Activated CD4-positive, alpha-beta T cell treated with anti-CD3 and anti-CD28 coated beads, Interleukin-2, Interleukin-6, amounts not matched to agents 100 ng/mL and 50 ng/mL, durations not matched to agents 16 hours and 8 hours (primary cell): Measurements from ENCODE around the gene ADAMTSL1.

Experiments used
- DNase-seq: peaks from one replicate; pipeline ENCODE4 v3.0.0-alpha.2; 2020

ADAMTSL1 gene

DNA sequence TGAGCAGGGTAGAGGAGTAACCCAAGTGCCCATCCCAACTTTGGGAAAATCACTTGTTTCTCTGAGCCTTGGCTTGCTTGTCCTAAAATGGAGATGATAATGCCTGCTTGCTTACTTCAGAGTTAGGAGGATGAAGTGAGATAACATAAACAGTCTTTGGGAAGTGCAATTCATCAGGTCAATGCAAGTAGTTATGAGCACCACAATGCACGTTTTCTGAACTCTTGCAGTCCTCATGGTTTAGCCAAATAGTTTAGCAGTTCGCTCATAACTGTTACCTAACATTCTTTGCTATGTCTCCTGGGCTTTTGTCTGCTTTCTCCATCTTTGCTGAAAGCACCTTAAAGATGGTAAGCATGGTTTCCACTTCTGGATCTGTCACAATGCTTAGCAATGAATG, 270.0 kb downstream of the ADAMTSL1 start:
- no peak for DNase-seq

DNA sequence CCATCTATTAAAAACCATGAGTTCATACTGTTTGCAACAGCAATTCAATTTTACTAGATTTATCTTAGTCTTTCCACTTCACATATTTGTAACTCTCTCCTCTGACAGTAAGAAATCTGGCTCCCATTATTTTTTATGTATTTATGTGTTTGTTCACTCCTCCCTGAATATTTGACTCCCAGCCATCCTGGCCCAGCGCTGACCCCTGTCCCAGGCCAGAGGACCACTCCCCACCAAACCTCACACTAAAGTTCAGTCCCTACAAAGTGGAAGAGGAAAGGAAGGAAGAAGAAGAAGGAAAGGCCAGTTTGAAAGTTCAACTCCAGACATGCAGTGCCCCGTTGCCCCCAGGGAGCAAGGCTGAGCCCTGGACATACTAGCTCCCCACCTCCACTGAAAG, 271.8 kb downstream of the ADAMTSL1 start:
- no peak for DNase-seq

- no peak for DNase-seq
These were observed 272.7 kb downstream of the ADAMTSL1 start for GRCh38 chr9:18746631-18747030.

DNA sequence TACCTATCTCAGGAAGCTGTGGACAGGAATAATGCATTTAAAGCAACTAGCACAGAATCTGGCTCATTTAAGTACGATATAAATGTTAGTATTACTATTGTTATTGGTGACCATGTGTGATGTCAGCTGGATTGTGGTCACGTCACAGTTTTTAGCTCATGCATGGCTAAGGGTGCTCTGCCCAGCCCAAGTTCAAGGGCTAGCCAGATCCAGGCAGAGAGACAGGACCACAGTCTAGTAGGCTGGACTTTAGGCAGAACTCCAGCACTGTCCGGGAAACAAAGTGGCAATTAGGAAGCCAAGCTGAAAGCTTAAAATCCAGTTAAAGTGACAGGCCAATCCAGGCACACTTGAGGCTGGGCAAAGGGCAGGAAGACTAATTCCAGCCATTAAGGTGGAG, 273.6 kb downstream of the ADAMTSL1 start:
- DNase-seq, result no peak

- no peak for DNase-seq
These were observed 274.3 kb downstream of the ADAMTSL1 start for GRCh38 chr9:18748251-18748701.

- DNase-seq, result no peak
These were observed 275.8 kb downstream of the ADAMTSL1 start for GRCh38 chr9:18749711-18750110.

GRCh38 chr9:18753904-18754303, 280.0 kb downstream of the ADAMTSL1 start:
- DNase-seq, result no peak

GRCh38 chr9:18754537-18754936, 280.6 kb downstream of the ADAMTSL1 start:
- DNase-seq, result no peak

DNA sequence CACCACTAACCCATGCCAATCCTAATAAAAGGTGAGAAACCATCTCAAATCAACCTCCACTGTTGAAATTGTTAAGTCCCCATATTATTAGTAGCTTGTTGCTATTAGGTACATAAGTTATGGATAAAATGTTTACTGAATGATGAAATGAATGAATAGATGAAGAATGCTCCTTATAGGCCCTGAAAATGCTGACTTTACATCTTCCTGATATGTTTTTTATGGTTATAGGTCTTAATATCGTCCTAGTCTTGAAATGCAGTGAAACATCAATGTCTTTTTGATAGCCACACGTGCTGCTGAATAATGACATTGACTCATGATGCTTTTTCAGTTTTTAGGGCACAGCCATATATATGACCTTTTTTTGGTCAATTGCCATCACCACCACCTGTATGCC, 281.3 kb downstream of the ADAMTSL1 start:
- no peak for DNase-seq

- DNase-seq, result no peak
These were observed 282.8 kb downstream of the ADAMTSL1 start for GRCh38 chr9:18756712-18757125.

- no peak for DNase-seq
These were observed 285.9 kb downstream of the ADAMTSL1 start for GRCh38 chr9:18759827-18760226.

- DNase-seq, result no peak
These were observed 287.9 kb downstream of the ADAMTSL1 start for GRCh38 chr9:18761742-18762300.

DNA sequence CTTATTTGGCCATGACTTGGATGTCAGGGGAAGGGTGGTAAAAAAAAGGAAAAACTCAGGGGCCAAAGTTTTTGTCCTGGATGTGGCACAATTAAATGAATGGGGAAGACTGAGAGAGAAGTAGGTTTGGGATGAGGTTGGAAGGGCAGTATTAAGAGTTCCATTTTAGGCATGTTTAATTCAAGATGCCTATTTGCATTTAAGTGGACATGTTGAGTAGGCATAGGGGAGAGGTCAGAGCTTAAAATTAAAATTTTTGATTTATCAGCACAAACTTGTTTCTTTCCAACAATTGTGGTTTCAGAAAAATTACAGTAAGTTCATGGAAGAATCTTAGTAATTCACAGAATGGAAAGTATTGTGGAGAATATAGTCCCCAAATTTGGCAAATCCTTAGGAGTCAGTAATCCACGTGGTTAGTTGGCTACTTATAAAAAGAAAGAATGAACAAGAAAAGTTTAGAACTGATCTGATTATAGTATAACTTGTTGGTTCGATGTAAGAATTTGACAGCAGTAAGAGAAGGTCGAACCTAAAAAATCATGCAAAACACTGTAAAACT, 293.1 kb downstream of the ADAMTSL1 start:
- DNase-seq, result no peak

DNA sequence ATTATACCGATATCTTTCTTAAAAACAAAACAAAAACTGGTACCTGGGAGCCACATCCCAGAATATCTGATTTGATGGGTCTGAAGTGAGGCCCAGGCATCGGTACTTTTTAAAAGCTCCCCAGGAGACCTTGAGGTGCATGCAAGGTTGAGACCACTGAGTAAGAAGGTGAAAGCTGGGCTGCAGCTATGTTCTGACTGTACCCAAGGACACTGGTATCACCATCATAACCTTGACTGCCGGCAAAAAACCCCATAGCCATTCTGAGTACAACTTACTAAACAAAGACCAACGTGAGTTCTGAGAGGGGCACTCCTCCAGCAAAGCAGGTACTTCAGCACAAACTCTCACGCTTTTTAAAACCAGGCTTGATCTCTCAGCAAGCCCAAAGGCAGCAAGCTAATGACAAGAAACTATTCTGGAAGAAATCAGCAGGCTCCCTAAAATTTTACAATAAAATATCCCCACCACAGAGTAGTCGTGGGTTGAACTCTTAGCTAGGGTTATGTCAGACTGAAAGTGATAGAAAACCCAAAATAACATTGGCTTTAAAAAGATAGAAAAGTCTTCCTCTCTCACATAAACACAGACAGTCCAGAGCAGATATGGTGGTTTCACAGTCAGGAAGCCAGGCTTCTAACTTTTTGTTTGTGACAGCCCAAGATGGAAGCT, 295.1 kb downstream of the ADAMTSL1 start:
- DNase-seq, result no peak

DNA sequence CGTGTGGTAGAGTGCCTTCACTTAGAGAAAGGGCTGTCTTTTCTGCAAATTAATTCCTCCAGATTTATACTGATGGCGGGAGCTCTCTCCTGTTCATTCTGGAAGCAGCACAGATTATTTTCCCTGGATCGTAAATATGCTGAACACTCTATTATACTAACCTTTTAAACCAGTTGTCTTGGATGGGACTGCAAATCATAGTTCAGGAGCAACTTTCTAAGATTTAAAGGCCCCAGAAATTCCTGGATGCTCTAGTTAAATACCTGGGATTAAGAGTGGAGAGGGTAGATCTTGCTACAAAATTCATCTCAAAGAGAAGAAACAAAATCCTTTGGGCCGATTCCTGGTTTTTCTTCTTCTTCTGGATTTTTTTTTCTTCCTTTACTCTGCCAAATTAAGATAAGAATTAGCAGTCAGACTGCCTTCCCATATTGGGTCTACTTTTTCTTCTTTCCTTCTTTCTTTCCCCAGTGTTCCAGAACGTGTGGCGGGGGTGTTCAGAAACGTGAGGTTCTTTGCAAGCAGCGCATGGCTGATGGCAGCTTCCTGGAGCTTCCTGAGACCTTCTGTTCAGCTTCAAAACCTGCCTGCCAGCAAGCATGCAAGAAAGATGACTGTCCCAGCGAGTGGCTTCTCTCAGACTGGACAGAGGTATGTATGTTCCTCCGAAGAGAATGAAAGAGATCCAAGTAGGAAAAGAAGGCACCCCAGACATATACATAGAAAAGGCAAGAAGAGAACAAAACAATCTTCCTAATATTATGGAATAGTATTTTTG, 296.4 kb downstream of the ADAMTSL1 start:
- no peak for DNase-seq

DNA sequence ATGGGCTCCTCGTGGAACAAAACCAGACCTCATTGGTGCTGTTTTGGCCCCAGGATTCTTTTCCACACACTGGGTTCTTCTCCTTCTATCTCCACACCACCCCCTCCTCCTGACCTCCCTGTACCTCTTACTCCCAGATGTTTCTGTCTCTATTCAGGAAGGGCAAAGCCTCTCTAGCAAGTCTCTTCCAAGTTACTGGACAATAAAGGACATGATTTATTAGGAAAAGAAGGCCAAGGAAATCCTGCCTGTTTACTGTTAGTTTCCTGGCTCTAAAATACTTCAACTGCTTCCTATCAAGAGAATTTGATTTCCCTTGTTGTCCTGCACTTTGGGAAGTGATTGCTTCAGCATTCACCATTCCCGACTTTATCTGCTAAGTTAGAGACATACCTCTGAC, 297.1 kb downstream of the ADAMTSL1 start:
- no peak for DNase-seq

DNA sequence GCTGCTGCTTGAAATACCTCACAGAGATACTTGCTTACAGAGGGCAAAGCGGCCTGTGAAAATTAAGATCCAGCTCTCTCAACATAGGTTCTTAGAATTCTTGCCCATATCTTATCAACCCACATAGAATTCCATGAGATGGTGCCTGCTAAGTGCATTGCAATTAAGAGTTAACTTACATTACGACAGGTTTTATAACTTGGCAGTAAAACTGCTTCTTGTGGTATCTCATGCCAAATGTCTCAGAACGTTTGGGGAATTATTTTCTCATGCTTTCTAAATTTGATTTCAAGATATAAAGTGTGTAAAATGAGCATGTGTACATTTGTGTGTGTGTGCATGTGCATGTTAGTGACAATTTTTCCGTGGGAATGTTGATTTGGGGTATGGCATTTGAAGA, 297.8 kb downstream of the ADAMTSL1 start:
- no peak for DNase-seq

DNA sequence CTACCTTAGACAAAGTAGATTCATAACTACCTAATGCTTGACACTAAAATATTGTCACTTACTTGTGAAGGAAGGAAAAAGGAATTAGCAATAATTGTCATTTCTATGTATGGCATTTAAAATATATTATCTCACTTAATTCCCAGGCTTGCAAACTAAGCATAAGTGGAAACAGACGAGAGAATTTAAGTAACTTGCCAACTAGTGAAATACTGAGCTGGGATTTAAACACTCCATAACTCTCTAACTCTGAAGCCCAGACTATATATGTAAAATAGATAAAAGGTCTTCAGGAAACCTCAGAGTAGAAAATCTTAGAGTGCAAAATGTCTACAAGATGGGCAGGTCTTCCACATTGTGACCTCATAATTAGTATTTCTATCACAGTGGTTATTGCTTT, 301.3 kb downstream of the ADAMTSL1 start:
- DNase-seq, result no peak

DNA sequence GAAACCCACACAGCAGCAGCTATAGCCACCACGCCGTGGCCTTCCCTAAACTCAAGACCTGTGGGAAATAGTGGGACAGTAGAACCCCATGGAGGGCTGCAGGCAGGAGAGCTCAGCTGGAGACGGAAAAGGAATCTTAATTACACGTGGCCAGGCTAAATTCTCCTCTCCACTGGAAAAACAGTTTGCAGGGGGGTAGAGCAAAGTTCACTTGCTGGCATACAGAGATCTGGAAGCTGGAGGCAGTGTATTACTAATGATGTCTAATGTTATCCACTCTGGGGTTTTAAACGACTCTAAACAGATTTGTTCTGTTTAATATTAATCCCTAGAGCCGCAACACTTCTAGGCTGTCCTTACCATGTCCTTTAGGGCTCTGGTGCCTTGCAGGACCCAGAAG, 302.0 kb downstream of the ADAMTSL1 start:
- DNase-seq, result no peak

GRCh38 chr9:18776836-18777820, 303.2 kb downstream of the ADAMTSL1 start:
- no peak for DNase-seq

DNA sequence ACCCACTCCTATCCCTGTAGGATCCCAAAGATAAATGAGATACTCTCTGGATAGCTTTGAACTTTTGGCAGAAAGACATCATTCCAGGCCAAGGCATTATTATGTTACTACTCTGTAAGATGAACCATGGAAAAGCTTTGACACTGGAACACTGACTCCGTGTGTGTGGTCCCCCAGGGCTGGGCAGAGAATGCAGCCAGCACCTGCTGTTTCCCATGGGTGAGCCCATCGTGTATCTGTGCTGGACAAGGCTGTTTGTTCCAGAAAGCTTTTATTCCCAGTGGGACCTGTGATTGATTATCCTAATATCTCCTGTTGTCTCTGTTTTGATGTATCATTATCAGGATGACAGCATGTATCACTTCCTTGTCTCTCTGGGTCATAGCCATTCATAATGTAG, 304.2 kb downstream of the ADAMTSL1 start:
- DNase-seq, result no peak

DNA sequence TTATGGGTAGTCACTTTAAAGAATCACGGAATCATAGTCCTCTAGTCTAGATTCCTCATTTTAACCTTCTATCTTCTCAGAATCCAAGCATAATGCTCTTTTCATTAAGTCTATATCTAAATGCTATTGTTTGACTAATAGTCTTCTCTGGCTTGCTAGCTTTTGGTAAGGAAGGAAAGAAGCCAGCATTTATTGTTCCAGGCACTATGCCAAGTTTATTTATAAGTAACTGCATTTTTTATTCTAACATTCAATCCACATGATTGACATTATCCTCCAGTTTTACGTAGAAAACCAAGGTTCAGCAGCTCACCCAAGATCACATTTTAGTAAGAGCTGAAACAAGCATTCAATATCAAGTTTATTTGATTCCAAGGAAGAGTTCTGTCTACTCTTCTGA, 304.9 kb downstream of the ADAMTSL1 start:
- no peak for DNase-seq

DNA sequence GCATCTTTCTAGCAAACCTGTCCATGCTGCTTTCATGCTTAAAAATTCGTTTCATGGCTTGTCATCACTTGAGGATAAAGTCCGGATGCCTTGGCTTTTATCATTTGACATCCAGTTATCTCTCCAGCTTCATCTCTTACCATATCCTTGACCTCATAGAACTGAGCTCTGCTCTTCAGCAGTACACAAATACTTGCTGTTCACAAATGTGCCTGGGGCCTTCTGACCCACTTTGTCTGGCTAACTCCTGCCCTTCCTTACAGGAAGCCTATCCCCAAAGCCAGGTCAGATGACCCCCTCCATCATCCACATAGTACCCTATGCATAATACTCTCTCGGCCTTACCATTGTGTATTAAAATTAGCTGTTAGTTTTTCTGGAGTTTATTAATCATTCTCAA, 310.0 kb downstream of the ADAMTSL1 start:
- DNase-seq, result no peak
